Measurements from ENCODE around the gene UGT1A6. TPM values are rescaled to one million over a fixed set of nuclear protein-coding genes. Genes with fewer than 3 reads are reported as not detected.

UGT1A6 gene
- total and polyA plus RNA-seq, 2 of the 13 experiments (the other 11 are each of a cell fraction or from before 2014, with no cell fraction given), result 0.25 TPM; not detected in 1

DNA sequence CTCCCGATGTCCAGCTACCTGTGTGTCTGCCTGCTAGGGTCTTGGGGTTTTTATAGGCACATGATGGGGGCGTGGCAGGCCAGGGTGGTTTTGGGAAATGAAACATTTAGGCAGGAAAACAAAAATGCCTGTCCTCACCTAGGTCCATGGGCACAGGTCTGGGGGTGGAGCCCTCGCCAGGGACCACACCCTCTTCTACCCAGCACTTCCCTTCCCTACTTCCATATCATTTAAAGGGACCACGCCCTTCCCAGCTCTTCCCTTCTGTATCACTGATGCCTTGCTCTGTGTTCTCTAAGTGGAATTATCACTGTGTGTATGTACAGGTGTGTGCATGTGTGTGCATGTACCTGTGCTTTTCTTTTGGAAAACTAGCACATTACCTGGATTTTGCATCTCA lies 73.7 kb downstream of the UGT1A6 start:
- H3K79me2 ChIP-seq (ENCODE audit: insufficient read depth, low read length), result no peaks in the 10 kb centered on the region

More for the DNA sequence above, 73.7 kb downstream of the UGT1A6 start:
- in situ Hi-C loops (cut with HindIII; ENCODE audit: extremely low pct_ligation_motif_present, low pct_unique_long_range_greater_than_20kb) (no loop called here), intact Hi-C loops (cut with micrococcal nuclease; ENCODE audit: unreplicated experiment) (no loop called here)
- H3K9ac ChIP-seq (ENCODE audit: insufficient read depth, low read depth, low read length), result no peak overlapping the region
- ChIA-PET CTCF (ENCODE audit: low intra/inter-chr PET ratio, low total read pairs) (no interaction called here), POLR2A (no interaction called here)
- no peak for ATAC-seq
- no peak overlapping the region for H3K4me3 ChIP-seq (replicated peaks in 1 of 3; ENCODE audit: insufficient read depth in 1 of 3, low read depth in 2 of 3, low read length in 3 of 3)
- no peaks in the 10 kb centered on the region for H3K36me3 ChIP-seq (replicated peaks in 1 of 2; ENCODE audit: control insufficient read depth in 1 of 2, insufficient read depth in 2 of 2, low read length in 2 of 2)
- no peaks in the 10 kb centered on the region for H4K20me1 ChIP-seq (ENCODE audit: insufficient read depth, low read length)
- no peaks in the 10 kb centered on the region for H3K9me3 ChIP-seq (ENCODE audit: low read length)
- no peak overlapping the region for H3K4me2 ChIP-seq (ENCODE audit: low read depth, low read length)
- DNase-seq (ENCODE audit: low spot score), result no peak
- H3K27ac ChIP-seq (ENCODE audit: extremely low read length, insufficient read depth, low read length), result no peak overlapping the region
- WGBS (ENCODE audit: low lambda C conversion rate), result 68% methylated on average over 4 of the region's 4 CpGs
- H3K4me1 ChIP-seq (ENCODE audit: insufficient read depth, low read length), result no peaks in the 10 kb centered on the region
- TF ChIP-seq ELF3 (CRISPR knock-in tag; IDR thresholded peaks at IDR 0.05), result no peak
- no peak for TF ChIP-seq ZIK1 (CRISPR knock-in tag; IDR thresholded peaks at IDR 0.05; ENCODE audit: borderline replicate concordance, low read depth)
- no peak for TF ChIP-seq ZBTB38 (CRISPR knock-in tag; IDR thresholded peaks at IDR 0.05)
- no peak for TF ChIP-seq DRAP1 (CRISPR knock-in tag; IDR thresholded peaks at IDR 0.05)
- no peak for TF ChIP-seq SP140L (CRISPR knock-in tag; IDR thresholded peaks at IDR 0.05; ENCODE audit: borderline replicate concordance)
- TF ChIP-seq CSRNP1 (CRISPR knock-in tag; IDR thresholded peaks at IDR 0.05), result no peak
- no peak for TF ChIP-seq FOXO1 (CRISPR knock-in tag; IDR thresholded peaks at IDR 0.05)
- TF ChIP-seq CTCF (CRISPR knock-in tag; IDR thresholded peaks at IDR 0.05), result no peak
- TF ChIP-seq ZNF576 (CRISPR knock-in tag; IDR thresholded peaks at IDR 0.05), result no peak
- TF ChIP-seq MED8 (CRISPR knock-in tag; IDR thresholded peaks at IDR 0.05; ENCODE audit: insufficient replicate concordance), result no peak
- no peak for TF ChIP-seq ZNF460 (CRISPR knock-in tag; IDR thresholded peaks at IDR 0.05; ENCODE audit: borderline replicate concordance)
- TF ChIP-seq TARDBP (CRISPR knock-in tag; IDR thresholded peaks at IDR 0.05), result no peak
- TF ChIP-seq, protein P1, sequence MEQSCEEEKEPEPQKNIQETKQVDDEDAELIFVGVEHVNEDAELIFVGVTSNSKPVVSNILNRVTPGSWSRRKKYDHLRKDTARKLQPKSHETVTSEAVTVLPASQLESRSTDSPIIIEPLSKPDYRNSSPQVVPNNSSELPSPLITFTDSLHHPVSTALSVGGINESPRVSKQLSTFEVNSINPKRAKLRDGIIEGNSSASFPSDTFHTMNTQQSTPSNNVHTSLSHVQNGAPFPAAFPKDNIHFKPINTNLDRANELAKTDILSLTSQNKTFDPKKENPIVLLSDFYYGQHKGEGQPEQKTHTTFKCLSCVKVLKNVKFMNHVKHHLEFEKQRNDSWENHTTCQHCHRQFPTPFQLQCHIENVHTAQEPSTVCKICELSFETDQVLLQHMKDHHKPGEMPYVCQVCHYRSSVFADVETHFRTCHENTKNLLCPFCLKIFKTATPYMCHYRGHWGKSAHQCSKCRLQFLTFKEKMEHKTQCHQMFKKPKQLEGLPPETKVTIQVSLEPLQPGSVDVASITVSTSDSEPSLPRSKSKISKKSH (CRISPR knock-in tag; IDR thresholded peaks at IDR 0.05; ENCODE audit: borderline replicate concordance), result no peak
- TF ChIP-seq CREB1 (IDR thresholded peaks at IDR 0.05), result no peak
- no peak for TF ChIP-seq CREB1 (CRISPR knock-in tag; IDR thresholded peaks at IDR 0.05)
- no peak for TF ChIP-seq ZNF775 (CRISPR knock-in tag; IDR thresholded peaks at IDR 0.05; ENCODE audit: borderline replicate concordance)
- no peak overlapping the region for H2AFZ ChIP-seq (ENCODE audit: low read length)
- FAIRE-seq, result no peak
- BruUV-seq (replicated peaks), result no TSS peak
- peaks cover 4 to 47% of the 10 kb centered on the region in 2 experiments; a peak in 3 of 5 replicates for H3K27me3 ChIP-seq (ENCODE audit: control insufficient read depth in 1 of 2, insufficient read depth in 2 of 2, low read length in 2 of 2)

Measured in HepG2 (cell line).